Measurements from ENCODE around the gene TMEM191C.
"Not testable (repeated sequence)": the region's sequence is repeated elsewhere in the genome, so short reads cannot be mapped to it uniquely, and the experiment has no call there.

TMEM191C gene

DNA sequence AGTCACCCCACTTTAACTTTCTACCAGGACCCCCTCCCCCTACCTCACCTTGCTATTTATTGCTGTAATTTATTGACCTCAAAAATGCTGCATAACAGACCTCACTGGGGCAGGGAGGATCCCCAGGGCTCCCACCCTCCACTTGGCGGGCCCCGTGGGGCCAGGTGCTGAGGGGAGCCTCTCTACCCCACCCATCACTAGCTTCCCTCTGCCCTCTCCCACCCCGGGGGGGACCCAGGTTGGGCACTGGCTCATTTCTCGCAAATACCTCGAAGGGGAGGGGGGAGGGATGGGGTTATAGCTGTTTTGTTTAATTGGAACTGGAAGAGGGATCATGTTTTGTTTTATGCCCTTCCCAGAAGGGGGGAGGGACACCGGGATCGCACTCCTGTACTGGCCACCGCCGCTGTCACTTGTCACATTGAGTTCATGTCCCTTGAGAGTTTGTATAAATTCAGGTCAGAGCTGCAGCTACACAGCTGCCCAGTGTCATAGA is 16.3 kb upstream of the TMEM191C start:
- FAIRE-seq (no peak), DNase-seq (ENCODE audit: insufficient read length, low spot score) (no peak)
- no peak for TF ChIP-seq POLR2A (IDR thresholded peaks at IDR 0.05; ENCODE audit: low read depth, low read length)

GRCh38 chr22:21451545-21452520 is 15.4 kb upstream of the TMEM191C start:
- FAIRE-seq (no peak), DNase-seq (ENCODE audit: insufficient read length, low spot score) (no peak)
- no peak for TF ChIP-seq POLR2A (IDR thresholded peaks at IDR 0.05; ENCODE audit: low read depth, low read length)

- not testable (repeated sequence) for DNase-seq (ENCODE audit: insufficient read length, low spot score); FAIRE-seq
Measured at GRCh38 chr22:21452666-21453065, 14.5 kb upstream of the TMEM191C start.

- not testable (repeated sequence) for DNase-seq (ENCODE audit: insufficient read length, low spot score); FAIRE-seq
Measured at GRCh38 chr22:21454998-21455333, 12.2 kb upstream of the TMEM191C start.

DNA sequence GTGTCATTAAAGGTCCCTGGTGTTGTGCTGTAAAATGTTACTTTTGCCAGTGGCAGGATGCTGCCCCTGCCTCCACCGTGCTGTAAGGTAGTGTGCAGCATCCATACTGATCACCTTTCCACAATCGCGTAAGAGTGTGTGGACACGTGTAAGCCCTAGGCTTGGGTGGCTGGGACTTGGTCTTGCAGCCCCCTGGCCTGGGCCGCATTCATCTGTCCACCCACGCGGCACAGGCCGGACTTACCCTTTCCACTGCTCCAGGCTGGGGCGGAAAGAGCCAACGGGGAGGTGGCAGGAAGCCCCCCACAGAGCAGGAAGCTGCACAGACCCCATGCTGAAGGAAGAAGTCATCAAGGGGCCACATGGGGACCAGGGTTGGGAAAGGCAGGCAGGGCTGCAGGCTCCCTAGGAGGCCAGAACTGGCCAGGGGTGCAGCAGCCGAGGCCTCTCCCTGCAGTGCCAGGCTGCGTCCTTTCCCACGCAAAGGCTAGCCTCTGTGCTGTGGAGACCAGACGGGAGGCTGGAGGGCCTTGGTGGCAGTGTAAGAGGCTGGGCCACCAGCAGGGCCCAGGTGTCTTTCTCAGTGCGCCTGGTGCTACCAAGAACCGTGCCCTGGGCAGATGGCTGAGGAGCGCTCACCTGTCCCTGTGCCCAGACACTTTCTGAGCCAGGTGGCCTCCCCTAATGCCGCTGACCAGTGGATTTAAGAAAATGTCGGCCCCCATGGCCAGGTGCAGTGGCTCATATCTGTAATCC is 11.7 kb upstream of the TMEM191C start:
- FAIRE-seq (no peak), DNase-seq (ENCODE audit: insufficient read length, low spot score) (no peak)
- TF ChIP-seq POLR2A (IDR thresholded peaks at IDR 0.05; ENCODE audit: low read depth, low read length): no peak

DNA sequence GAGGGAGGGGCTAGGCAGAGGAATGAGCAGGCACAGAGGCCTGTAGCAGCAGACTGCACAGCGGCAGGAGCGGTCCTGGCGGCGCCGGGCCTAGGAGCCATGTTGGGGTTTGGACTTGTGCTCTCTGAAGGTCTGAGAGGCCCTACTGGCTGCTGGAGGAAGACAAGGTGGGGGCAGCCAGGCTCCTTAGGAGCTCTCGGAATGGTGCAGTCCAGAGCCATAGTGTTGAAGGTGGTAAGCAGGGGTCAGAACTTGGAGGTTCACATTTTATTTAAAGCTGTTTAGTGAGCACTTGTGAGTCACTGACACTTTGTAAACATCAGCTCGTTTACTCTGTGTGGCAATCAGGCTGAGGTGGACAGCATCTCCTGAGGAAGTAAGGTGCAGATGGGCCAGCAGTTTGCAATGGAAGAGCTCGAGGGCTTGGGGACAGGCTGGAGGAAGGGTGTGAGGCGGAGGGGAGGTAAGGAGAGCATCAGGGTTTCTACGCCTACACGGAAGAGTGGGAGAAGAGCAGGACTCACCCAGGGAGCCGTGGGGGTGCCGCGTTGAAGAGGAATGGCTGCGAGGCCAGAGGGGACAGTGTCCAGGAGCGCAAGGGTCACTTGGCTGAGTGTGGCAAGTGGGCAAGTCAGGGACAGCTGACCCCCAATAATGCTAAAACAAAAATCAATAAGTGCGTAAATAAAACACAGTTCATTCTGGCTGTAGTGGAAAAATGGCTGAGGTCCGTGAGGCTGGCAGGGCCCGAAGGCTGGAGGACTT is 10.0 kb upstream of the TMEM191C start:
- DNase-seq (ENCODE audit: insufficient read length, low spot score) (no peak), FAIRE-seq (no peak)
- no peak for TF ChIP-seq POLR2A (IDR thresholded peaks at IDR 0.05; ENCODE audit: low read depth, low read length)

GRCh38 chr22:21462672-21463071 is 4.5 kb upstream of the TMEM191C start:
- peak; percentile 45 for FAIRE-seq
- DNase-seq (ENCODE audit: insufficient read length, low spot score): not testable (repeated sequence)

GRCh38 chr22:21468194-21469096 is 1.3 kb downstream of the TMEM191C start:
- DNase-seq (ENCODE audit: insufficient read length, low spot score); FAIRE-seq: not testable (repeated sequence)

DNA sequence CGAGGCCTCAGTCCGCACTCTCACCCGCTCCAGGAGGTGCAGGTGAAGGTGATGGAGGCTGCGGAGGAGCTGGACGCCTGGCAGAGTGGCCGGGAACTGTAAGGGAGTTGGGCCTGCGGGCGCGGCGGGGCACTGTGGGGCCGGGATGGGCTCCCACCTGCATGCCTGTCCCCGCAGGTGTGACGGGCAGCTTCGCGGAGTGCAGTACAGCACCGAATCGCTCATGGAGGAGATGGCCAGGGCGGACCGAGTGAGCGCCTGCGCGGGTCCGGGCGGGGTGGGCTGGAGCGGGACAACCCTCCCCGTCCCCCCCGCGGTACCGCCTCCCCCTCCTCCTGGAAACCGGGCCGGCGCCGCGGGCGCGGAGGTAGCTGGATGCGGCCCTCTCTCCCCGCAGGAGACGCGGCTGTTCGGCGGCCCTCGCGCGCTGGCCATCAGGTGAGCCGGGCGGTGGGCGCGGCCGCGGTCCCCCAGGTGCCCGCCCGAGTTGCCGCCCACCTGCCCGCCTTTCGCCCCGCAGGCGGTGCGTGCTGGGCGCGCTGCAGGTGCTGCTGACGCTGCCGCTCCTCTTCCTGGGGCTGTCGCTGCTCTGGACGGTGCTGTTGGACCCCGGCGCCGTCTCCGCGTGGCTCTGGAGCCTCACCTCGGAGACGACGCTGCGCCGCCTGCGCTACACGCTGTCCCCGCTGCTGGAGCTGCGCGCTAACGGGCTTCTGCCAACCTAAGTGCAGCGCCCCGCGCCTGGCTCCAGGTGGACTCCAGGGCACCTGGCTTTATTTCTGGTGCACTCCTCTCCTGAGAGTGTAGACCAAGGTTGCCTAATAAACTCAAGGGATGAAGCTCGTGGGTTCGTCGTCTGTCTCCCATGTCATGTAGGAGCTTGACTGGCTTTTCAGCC is 2.2 kb downstream of the TMEM191C start:
- FAIRE-seq; DNase-seq (ENCODE audit: insufficient read length, low spot score): not testable (repeated sequence)

DNA sequence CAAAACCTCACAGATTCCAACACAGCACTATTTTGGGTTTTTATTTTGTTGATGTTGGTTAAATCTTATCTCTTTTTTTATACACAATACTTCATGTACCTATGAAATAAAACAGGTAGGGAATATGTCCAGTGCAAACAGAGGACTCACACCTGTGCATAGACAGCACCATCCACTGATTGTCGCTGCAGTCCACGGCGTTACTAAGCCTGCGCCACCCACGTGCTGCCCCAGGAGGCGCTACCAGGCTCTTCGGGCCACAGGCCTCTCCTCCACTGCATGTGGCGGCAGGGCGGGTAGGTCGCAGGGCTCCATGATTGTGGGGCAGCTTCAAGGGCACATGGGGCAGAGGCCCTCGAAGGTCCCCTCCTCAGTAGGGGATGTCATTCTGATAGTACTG is 5.8 kb downstream of the TMEM191C start:
- not testable (repeated sequence) for FAIRE-seq

DNA sequence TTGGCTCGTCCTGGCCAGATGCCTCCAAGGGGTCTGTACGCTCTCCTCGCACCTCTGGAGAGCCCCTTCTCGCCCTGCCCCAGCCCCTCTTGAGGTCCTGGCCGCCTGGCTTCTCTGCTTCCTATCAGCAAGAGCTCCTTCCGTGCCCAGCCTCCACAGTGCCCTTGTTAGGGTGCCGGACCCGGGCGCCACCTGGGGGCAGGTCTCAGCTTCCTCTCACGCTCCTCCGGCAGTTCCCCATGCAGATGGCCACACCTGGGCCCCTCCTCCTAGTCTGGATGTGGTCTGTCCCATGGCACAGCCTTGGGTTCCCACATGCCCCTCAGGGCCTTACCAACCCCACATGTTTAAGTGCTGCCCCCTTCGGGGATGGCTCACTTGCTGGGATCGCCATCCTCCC is 6.5 kb downstream of the TMEM191C start:
- not testable (repeated sequence) for FAIRE-seq; DNase-seq (ENCODE audit: insufficient read length, low spot score)

More for the DNA sequence above, 5.8 kb downstream of the TMEM191C start:
- not testable (repeated sequence) for DNase-seq (ENCODE audit: insufficient read length, low spot score)

GRCh38 chr22:21484039-21484438 is 16.9 kb downstream of the TMEM191C start:
- FAIRE-seq; DNase-seq (ENCODE audit: insufficient read length, low spot score): not testable (repeated sequence)

DNA sequence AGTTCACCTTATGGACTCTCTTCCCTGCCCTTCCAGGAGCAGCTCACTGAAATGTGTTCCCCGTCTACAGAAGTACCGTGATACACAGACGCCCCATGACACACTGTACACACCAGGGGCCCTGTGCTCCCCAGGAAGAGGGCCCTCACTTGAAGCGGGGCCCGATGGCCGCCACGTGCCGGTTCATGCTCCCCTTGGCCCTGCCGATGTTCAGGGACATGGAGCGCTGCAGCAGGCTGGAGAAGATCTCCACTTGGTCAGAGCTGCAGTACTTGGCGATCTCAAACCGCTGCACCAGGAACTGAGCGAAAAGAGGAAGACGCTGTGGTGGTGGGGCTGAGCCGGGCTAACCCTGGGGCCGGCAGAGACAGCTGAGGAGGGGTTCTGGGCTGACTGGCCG is 20.5 kb downstream of the TMEM191C start:
- DNase-seq (ENCODE audit: insufficient read length, low spot score); FAIRE-seq: not testable (repeated sequence)

DNA sequence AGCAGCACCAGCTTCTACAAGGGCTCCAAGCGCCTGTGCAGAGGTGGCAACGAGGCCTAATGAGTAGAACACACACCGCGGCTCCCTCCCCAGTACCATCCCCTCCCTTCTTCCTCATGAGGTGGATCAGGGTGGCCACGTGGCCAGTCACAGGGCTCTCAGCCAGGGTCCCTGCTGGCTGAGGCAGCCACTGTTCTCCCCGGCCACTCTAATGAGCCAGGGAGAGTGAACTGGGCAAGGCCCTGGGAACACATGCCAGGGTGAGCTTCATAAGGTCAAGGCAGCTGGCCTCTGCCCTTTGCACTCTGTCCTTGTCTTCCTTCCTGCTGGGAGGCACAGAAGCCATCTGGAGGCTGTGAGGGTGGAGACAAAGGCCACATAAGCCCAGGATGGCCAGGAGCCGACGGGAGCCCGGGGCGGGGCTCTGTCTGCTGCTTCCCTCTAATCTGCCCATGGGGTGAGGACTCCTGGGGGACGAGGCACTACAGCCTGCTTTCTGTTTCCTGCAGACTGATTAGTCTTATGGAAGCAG is 22.0 kb downstream of the TMEM191C start:
- DNase-seq (ENCODE audit: insufficient read length, low spot score); FAIRE-seq: not testable (repeated sequence)

DNA sequence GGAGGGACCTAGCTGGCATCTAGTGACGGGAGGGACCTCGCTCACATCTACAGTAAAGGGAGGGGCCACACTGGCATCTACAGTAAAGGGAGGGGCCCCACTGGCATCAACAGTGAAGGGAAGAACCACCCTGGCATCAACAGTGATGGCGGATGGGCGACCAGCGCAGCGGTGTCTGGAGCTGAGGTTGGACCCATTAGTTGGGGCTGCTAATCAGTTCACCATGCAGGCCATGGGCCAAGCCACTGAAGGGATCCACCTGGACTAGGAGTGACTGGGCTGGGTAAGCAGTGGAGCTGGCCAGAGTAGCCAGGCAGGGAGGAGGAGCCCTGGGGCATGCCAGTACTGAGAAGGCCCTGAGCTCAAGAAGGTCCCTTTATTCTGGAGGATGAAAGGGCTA is 23.4 kb downstream of the TMEM191C start:
- FAIRE-seq; DNase-seq (ENCODE audit: insufficient read length, low spot score): not testable (repeated sequence)

DNA sequence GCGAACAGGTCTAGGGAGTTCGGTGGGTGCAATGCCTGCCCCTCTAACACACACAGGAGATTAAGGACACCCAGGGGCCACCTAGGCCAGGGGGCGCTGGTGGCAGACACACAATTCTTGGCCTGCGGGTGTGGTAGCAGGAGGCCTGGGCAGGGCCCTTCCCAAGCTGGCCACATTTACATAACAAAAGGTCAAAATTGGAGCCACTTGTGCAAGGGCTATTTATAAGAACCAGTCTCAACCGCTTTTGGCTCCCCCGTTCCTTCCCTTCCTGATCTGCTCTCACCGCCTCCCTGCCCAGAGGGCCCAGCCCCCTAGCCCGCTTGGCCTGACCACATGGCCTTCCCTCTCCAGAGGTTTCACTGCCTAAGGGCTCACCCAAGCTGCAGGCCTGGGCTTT is 25.1 kb downstream of the TMEM191C start:
- not testable (repeated sequence) for DNase-seq (ENCODE audit: insufficient read length, low spot score); FAIRE-seq

Data from H54 (cell line).